HG03442 (cell line): ENCODE measurements around the gene SS18L1.

Experiments used
- ATAC-seq: cut with Tn5 transposase; IDR thresholded peaks from one replicate; pipeline ENCODE4 v1.9.1; 2021; ENCODE audit warnings: mild to moderate bottlenecking, moderate library complexity; ENCODE audit not compliant: unreplicated experiment

The SS18L1 gene

GRCh38 chr20:62151835-62152364, 8.3 kb downstream of the SS18L1 start:
- ATAC-seq = no peak

GRCh38 chr20:62155428-62156253, 12.1 kb downstream of the SS18L1 start:
- ATAC-seq = no peak

GRCh38 chr20:62156254-62156556, 12.6 kb downstream of the SS18L1 start:
- ATAC-seq = no peak

- ATAC-seq = peak; percentile 39
These were observed 13.2 kb downstream of the SS18L1 start for GRCh38 chr20:62156592-62157386.

- no peak for ATAC-seq
These were observed 14.0 kb downstream of the SS18L1 start for GRCh38 chr20:62157387-62158087.

GRCh38 chr20:62158088-62158400, 14.5 kb downstream of the SS18L1 start:
- ATAC-seq = no peak

GRCh38 chr20:62158541-62158940, 15.0 kb downstream of the SS18L1 start:
- no peak for ATAC-seq

- no peak for ATAC-seq
These were observed 15.5 kb downstream of the SS18L1 start for GRCh38 chr20:62159052-62159451.

GRCh38 chr20:62159839-62160238, 16.3 kb downstream of the SS18L1 start:
- ATAC-seq = peak; percentile 71

GRCh38 chr20:62160253-62160652, 16.7 kb downstream of the SS18L1 start:
- ATAC-seq = no peak

- ATAC-seq = no peak
These were observed 17.3 kb downstream of the SS18L1 start for GRCh38 chr20:62160876-62161275.

GRCh38 chr20:62161347-62161746, 17.8 kb downstream of the SS18L1 start:
- no peak for ATAC-seq

GRCh38 chr20:62162765-62163484, 19.4 kb downstream of the SS18L1 start:
- no peak for ATAC-seq

GRCh38 chr20:62163485-62163865, 19.9 kb downstream of the SS18L1 start:
- no peak for ATAC-seq

- ATAC-seq = no peak
These were observed 20.6 kb downstream of the SS18L1 start for GRCh38 chr20:62163986-62164762.

GRCh38 chr20:62164879-62165761, 21.6 kb downstream of the SS18L1 start:
- no peak for ATAC-seq

GRCh38 chr20:62165762-62166399, 22.3 kb downstream of the SS18L1 start:
- ATAC-seq = no peak

GRCh38 chr20:62167474-62167873, 23.9 kb downstream of the SS18L1 start:
- no peak for ATAC-seq

GRCh38 chr20:62168061-62168460, 24.5 kb downstream of the SS18L1 start:
- no peak for ATAC-seq
